Epithelial cell of proximal tubule (primary cell): Measurements from ENCODE around the gene TUT4. TPM values are rescaled to one million over a fixed set of nuclear protein-coding genes. Genes with fewer than 3 reads are reported as not detected.
A peak's percentile ranks its signal among the peaks of the same experiment; 100 is the strongest.

Source experiments
- DNase-seq: peaks from one replicate; pipeline ENCODE4 v3.0.0-alpha.2; 2011; ENCODE audit warnings: low read depth
- H3K4me3 ChIP-seq: 2 replicates; pipeline ENCODE4 v1.5.1; 2011; ENCODE audit warnings: low read depth, mild to moderate bottlenecking, low read length
- CTCF ChIP-seq: conservative IDR thresholded peaks from 2 replicates; pipeline ENCODE4 v1.5.1; 2012; ENCODE audit warnings: low read depth, mild to moderate bottlenecking, low read length
- total RNA-seq: library from RNA; depleted of rRNA; stranded (reverse); fragments of >200 nt; gene quantifications from 2 replicates; pipeline ENCODE4 v1.2.3, GENCODE V29; 2015

Gene TUT4
- total RNA-seq, 1 donor from 2014 or later, result 18.7 TPM

- H3K4me3 ChIP-seq, result peak overlapping the region; percentile 93
- TF ChIP-seq CTCF, result no peak
- no peak for DNase-seq
These were observed 147.9 kb downstream of the TUT4 start for GRCh38 chr1:52404975-52405338.

- peak; percentile 77 for TF ChIP-seq CTCF
- peak; percentile 79 for DNase-seq
- H3K4me3 ChIP-seq, result peak within 1 kb of the TSS; percentile 93
These were observed 148.5 kb downstream of the TUT4 start, which contains the start of the genes ORC1 and PRPF38A for GRCh38 chr1:52404116-52404974. ORC1 (minus strand) TSS chr1:52404423; CDS start chr1:52402223, 2,200 bp downstream. PRPF38A (plus strand) TSS chr1:52404602; CDS start chr1:52404750, 148 bp downstream.

GRCh38 chr1:52403566-52404115 lies 149.3 kb downstream of the TUT4 start:
- TF ChIP-seq CTCF, result no peak
- H3K4me3 ChIP-seq, result peak overlapping the region; percentile 93
- peak; percentile 33 for DNase-seq

GRCh38 chr1:52402860-52403240 lies 150.0 kb downstream of the TUT4 start:
- H3K4me3 ChIP-seq, result peak overlapping the region; percentile 93
- peak; percentile 47 for DNase-seq
- TF ChIP-seq CTCF, result no peak

- no peak for TF ChIP-seq CTCF
- DNase-seq, result no peak
- H3K4me3 ChIP-seq, result no peak overlapping the region
These were observed 152.8 kb downstream of the TUT4 start for GRCh38 chr1:52400131-52400530.

GRCh38 chr1:52399629-52400028 lies 153.3 kb downstream of the TUT4 start:
- no peak for TF ChIP-seq CTCF

More at GRCh38 chr1:52399629-52400028, 153.3 kb downstream of the TUT4 start:
- no peak for DNase-seq
- H3K4me3 ChIP-seq, result no peak overlapping the region
